GM21723 (cell line): ENCODE data around the gene ZMYND8.
"Not testable (repeated sequence)": the region's sequence is repeated elsewhere in the genome, so short reads cannot be mapped to it uniquely, and the experiment has no call there.

Experiments used
- ATAC-seq: cut with Tn5 transposase; IDR thresholded peaks from one replicate; pipeline ENCODE4 v1.9.1; 2021; ENCODE audit warnings: mild to moderate bottlenecking, moderate library complexity; ENCODE audit not compliant: unreplicated experiment

Gene ZMYND8

DNA sequence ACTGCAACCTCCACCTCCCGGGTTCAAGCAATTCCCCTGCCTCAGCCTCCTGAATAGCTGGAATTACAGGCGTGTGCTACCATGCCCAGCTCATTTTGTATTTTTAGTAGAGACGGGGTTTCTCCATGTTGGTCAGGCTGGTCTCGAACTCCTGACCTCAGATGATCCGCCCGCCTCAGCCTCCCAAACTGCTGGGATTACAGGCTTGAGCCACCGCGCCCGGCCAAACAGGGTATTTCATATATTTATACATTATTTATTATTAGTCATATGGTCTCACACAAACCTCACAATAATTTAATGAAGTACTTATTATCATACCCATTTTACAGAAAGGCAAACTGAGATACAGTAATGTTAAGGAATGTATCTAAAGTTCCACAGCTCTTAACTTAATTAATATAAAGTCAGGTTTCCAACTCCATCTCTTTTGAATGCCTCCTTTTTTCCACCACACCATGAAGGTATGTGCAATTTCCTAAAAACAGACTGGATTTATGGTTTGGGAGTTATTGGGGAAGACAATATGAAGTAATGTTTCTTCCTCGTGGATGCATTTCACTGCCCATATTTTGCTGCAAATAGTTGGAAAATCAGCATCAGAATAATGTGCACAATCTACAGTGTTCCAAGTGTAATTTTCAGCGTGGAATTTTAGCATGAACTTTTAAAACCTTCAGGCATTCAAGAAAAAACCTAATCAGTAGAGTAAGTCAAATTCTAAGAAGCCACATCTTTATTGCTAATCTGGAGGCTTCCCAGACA, 65.7 kb downstream of the ZMYND8 start:
- ATAC-seq, result no peak

DNA sequence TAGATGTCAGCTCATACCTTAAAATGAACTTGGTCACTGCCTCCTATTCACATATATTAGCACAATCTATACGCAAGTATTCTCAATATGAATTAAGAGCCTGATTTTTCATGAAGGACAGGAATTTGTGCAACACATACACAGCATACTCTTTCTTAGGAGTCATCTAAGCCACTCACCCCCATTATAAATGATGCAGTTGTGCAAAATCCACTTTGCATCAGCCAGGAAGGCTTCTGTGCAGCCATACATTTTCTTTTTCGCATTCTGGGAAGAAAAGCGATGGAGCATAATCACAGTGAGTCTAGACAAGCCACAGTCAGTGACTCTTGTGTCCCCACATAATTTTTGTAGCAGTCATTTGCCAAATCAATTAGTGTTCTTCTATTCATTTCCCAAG, 66.5 kb downstream of the ZMYND8 start:
- no peak for ATAC-seq

DNA sequence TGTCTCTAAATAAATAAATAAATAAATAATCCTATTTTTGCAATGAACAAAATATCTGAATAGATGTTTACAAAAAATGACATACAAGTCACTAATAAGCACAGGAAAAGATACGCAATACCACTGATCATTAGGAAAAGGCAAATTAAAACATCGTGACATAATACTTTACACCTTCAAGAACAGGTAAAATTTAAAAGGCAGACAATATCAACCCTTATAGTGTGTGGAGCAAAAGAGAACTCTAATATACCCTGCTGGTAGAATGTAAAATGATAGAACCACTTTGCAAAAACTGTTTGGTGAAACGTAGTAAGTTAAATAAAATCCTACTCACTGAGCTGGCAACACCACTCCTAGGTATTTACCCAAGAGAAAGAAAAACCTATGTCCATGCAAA, 67.4 kb downstream of the ZMYND8 start:
- ATAC-seq, result no peak

DNA sequence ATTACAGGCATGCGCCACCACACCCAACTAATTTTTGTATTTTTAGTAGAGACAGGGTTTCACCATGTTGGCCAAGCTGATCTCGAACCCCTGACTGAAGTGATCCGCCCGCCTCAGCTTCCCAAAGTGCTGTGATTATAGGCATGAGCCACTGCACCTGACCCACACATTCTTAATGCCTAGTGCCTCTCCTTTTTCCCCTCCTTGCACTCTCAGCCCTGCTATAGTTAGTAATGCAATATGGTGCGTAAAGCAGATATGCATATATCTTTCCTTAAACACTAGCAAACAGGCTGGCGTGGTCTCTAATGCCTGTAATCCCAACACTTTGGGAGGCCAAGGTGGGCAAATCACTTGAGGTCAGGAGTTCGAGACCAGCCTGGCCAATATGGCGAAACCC, 68.0 kb downstream of the ZMYND8 start:
- not testable (repeated sequence) for ATAC-seq

DNA sequence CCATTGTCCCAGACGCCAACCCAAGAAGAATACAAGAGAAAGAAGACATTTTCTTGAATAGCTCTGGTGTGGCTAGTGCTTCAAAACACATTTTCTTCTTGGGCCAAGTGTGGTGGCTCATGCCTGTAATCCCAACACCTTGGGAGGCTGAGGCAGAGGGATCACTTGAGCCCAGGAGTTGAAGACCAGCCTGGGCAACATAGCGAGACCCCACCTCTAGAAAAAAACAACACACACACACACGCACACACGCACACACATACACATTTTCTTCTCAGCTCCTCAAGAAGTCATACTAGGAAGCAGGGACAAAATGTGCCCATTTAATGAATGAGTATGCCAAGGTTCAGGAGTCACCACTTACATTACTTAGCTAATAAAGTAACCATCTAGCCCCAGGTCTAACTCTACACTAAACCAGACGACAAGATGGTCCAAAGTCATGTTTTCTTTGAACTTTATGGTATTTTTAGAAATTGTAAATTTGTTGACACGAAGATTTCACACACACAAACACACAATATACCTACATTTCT, 68.8 kb downstream of the ZMYND8 start:
- ATAC-seq, result no peak

DNA sequence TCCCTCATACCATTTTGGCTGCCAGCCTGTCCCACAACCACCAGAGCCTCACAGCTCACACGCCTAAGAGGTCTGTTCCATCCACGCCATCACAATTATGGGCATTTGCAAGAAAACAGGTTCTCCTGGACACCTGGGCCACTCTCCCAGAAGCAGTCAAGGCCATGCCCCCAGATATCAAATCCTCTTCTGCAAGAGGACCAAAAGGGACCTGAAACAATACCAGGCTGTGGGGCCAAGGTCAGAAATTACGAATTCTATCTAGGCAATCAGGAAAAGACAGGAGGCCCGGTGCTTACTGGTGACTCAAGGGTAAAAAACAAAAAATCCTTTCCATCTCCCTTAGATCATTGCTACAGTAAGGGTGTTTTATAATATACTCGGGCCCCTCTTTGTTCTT, 69.8 kb downstream of the ZMYND8 start:
- ATAC-seq, result no peak

DNA sequence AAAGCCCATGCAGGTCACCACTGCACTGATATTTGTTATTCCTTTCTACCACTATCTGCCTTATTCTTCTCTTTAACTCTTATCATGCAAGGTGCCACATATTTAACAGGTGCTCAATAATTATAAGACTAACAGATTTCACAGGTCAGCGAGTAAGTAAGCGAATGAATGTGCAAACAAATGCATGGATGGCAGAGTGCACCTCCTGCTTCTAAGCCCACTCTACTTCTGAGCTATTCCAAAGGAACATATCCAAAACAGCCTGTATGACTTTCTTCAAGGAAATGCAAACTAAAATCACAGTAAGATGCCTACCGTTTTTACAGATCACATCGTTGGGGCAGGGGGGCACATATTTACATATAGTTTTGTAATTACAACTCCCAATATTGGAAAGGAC, 71.3 kb downstream of the ZMYND8 start:
- ATAC-seq, result no peak

DNA sequence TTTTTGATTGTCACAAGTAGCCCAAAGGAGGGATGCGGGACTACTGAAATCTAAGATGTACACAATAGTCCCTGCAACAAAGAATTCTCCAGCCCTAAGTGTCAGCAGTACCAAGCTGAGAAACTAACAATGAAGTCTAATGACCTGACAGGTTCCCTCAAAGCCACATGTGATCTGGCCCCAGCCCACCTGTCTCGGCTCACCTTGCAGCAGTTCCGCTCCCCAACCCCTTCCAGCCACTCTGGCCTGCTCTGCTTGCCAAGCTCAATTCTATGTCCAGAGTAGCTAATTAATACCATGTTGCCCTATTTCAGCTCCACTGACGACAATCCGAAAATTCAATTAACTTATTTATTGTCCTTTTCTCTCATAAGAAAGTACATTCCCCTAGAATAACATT, 72.1 kb downstream of the ZMYND8 start:
- ATAC-seq, result no peak

DNA sequence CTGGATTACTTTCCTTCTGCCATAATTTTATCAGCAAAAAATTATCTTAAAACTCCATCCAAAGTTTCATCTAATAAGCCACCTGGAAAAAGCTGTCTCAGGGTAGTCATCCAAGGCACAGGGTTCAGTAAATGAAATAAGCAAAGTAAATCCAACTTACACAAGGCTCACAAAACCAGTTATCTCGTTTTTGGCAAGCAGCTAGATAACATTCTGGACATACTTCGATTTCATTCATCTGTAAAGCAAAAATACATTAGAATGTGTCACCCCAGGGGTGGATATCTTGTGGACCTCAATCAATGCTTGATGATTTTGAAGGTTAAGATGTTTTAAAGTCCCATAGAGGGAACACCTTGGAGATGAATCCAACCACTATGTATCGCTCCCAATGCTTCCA, 73.1 kb downstream of the ZMYND8 start:
- ATAC-seq, result no peak

DNA sequence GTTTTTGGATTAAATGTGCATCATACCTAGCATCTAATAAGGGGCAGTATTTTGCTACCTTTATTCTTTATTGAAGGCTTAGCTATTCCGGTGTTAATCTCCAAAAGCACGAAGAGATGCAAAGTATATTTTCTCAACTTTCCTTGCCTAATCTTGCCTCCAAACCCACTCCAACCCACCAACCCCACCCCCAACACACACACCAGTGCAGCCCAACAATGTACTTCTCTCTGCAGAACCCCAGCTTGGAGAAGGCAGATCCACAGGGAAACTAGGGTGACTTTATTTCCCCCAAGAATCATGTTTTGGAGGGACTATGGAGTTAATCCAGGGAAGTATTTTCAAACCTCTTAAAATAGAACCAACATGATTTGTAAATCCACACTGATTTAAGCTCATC, 73.6 kb downstream of the ZMYND8 start:
- no peak for ATAC-seq

DNA sequence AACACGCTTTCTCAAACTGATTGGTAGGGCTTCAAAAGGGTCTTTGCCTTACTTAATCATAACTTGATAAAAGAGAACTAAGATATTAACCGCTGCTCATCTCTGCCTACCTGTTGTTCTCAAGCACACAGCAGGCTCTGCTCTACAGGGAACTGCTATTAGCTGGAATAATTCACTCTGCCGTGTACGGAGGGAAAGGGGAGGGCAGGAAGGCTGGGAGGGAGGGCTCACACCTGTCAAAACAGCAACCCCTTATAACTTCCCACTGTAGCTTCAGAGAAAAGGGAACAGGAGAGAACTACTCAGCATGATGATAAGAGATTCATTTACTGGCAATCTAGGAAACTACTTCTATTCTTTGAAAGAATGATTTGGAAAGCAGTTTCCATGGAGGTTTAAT, 75.1 kb downstream of the ZMYND8 start:
- no peak for ATAC-seq

DNA sequence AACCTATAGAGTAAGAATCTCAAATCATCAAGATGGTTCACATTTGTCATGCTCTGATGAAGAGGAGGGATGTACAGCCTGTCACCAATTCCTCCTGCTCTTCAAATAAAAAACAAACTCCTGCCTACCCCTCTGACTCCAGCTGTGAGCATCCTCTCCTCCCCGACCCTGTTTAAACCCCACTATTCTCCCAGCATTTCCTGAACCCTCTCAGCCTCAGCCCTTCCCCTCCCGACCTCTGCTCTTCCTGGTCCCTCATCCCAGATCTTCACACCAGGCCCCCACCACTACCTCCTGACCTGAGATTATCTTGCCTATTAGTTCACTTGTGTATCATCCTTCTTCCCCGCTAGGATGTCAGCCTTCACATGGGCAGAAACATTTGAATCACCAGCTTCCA, 75.8 kb downstream of the ZMYND8 start:
- ATAC-seq, result no peak

DNA sequence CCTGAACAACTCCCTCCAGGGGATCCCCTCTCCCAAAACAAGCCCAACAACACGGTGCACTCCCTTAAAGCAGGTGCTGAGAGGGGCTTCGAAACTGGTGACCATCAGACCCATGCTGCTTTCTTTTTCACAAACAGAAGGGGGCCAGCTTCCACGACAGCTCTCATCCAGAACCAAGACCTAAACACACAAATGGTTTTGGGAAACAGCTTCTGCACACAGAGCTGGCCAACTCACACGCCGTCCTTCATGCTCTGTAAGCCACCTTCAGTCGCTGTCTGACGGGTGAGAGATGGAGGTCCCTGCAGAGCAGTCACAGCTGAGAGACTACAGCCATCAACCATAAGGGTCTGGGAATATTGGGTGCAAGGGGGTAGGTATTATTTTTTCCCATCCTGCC, 76.3 kb downstream of the ZMYND8 start:
- ATAC-seq, result no peak

DNA sequence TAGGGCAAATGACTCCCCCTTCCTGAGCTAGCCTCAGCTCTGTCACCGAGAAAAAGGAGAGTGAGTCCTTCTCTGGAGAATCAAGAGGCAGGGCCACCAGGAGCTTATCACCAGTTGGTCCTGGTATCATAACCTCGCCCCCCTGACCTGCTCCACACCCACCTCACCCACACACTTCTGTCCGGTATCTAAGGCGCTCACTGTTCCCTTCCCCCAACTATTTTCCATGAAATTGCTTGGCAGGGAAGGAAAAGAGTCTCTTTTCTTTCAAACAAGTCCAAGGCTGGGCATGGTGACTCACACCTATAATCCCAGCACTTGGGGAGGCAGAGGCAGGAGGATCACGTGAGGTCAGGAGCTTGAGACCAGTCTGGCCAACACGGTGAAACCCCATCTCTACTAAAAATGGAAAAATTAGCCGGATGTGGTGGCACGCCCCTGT, 77.6 kb downstream of the ZMYND8 start:
- no peak for ATAC-seq

DNA sequence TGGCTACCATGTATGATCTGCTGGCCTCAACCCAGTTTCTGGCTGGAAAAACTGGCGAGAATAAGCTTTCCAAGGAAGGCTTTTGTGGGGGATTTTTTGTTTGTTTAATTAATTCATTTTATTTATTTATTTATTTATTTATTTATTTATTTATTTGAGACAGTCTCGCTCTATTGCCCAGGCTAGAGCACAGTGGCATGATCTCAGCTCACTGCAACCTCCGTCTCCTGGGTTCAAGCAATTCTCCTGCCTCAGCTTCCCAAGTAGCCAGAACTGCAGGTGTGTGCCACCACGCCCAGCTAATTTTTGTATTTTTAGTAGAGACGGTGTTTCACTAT, 79.0 kb downstream of the ZMYND8 start:
- not testable (repeated sequence) for ATAC-seq

DNA sequence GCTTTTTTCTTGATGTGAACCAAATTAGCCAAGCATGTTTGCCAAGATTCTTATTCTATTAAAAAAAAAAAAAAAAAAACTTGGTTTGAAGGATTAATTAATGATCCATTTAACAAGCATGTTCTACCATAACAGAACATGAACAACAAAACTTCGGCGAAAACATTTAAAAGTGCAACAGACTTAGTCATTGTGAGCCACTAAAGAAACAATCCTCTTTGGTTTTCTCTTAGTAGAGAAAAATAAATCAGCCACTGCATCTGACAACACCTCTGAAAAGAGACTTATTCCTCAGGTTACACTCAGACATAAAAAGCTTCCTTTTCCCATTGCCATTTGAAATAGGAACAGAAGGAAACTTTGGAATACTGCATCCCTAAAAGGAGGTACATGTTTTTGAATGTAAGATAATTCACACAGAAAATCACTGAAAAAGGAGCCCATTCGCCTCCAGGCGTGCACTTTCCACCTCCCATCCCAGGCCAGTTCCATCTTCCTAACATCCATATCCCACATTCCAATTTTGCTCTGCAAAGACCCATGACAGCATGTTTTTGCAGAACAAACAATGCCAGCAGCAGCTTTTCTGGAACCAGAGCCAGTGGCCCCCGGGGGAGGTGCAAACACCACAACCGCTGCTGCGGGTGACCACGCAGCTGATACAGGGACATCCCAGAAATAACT, 79.5 kb downstream of the ZMYND8 start:
- ATAC-seq, result no peak

DNA sequence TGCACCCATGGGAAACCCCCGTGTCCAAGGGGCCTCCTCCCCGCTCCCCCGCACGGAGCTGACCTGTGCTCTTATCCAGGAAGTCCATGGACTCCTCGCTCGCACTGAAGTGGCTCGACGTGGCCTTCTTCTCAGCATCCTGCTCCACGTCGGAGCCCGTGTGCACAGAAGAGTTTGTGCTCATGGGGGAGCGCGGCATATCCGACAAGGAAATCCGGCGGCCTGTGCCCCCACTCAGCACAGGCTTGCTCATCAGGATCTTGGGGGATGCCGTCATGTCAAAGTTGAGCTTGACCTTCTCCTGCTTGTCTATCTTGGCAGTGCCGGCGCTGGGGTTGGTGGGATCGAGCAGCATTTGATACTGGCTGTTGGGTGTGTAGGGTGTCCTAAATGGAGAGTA, 80.2 kb downstream of the ZMYND8 start:
- ATAC-seq, result no peak

DNA sequence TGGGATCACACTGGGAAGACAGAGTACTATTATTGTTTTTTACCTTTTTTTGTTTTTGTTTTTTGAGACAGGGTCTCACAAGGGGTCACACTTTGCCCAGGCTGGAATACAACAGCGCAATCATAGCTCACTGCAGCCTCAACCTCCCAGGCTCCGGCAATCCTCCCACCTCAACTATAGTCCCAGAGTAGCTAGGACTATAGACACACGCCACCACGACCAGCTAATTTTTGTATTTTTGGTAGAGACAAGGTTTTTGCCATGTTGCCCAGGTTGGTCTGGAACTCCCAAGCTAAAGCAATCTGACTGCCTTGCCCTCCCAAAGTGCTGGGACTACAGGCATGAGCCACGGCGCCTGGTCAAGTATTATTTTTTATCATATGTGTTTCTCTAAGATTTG, 81.0 kb downstream of the ZMYND8 start:
- ATAC-seq, result no peak

DNA sequence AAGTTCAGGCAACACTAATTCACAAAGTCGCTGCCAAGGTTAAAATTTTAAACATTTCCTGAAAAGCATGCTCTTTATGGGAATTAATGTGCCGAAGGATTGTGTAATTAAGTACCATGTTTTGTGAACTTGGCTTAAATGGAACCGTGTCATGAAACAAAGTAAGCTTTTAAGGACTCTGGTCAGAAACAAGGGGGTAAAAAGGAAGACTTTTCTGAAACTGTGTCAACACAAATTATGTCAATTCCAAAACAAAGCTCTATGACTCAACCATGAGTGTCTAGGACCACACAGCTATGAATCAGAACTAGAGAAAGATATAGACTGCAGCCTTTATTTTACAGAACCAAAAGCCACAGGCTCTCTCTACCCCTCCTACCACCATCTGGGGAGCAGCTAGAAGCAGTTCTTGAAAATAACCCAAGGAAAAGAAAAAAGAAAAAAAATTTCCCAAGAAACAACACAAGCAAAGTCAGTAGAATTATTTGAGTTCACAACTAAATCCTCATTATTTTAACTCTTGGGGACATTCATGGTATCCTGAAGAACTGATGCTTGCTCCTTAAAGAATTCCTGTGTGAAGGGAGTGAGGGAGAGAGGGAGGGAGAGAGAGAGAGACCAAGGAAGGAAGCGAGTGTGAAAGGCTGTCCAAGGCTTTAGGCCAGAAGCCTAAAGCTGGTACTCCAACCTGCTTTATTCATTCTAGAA, 81.9 kb downstream of the ZMYND8 start:
- peak; percentile 89 for ATAC-seq

DNA sequence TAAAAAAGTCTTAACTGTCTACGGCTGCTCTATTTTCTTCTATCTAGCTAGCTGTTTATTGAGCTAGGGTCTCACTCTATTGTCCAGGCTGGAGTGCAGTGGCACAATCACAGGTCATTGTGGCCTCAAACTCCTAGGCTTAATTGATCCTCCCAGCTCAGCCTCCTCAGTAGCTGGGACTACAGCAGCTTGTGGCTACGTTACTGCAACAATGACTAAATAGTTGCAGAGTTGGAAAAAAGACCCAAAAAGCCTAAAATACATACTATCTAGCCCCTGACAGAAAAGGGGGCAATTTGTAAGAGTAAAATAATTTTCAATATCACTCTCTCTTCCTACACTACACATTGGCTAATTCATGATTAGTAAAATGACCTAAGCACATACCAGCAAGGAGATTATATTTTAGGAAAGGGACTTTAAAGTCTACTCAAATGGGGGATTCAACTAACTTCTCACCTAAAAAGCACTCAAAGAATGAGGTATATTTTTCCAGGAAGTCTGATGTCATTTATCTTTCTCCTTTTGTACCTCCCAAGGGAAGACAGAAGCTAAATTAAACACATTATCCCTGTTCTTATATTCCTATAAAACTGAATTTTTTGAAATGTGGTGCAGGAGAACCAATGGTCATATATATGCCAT, 82.8 kb downstream of the ZMYND8 start:
- no peak for ATAC-seq

DNA sequence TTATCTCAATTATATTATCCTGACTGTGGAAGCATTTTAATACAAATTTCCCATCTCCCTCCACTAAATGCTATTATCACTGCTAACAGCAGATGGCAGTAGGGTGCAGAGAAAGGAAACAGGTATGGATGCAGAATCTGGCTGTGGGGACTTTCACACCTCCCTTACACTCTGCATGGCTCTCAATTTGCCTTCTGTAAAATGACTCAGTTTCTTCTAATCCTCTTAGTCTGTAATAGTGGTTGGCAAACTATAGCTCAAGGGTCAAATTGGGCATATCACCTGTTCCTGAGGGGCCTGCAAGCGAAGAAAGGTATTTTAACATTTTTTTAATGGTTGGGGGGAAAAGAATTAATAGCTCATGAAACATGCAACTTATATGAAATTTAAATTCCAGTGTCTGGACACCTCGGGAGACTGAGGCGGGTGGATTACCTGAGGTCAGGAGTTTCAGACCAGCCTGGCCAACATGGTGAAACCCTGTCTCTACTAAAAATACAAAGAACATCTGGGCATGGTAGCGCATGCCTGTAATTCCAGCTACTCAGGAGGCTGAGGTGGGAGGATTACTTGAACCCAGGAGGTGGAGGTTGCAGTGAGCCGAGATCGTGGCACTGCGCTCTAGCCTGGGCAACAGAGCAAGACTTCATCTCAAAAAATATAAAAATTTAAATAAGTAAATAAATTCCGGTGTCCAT, 83.5 kb downstream of the ZMYND8 start:
- no peak for ATAC-seq
